ENCODE data around the gene MOB2.

MOB2 gene

GRCh38 chr11:1455763-1456060, 30.9 kb downstream of the MOB2 start:
- DNase-seq: no peak

DNA sequence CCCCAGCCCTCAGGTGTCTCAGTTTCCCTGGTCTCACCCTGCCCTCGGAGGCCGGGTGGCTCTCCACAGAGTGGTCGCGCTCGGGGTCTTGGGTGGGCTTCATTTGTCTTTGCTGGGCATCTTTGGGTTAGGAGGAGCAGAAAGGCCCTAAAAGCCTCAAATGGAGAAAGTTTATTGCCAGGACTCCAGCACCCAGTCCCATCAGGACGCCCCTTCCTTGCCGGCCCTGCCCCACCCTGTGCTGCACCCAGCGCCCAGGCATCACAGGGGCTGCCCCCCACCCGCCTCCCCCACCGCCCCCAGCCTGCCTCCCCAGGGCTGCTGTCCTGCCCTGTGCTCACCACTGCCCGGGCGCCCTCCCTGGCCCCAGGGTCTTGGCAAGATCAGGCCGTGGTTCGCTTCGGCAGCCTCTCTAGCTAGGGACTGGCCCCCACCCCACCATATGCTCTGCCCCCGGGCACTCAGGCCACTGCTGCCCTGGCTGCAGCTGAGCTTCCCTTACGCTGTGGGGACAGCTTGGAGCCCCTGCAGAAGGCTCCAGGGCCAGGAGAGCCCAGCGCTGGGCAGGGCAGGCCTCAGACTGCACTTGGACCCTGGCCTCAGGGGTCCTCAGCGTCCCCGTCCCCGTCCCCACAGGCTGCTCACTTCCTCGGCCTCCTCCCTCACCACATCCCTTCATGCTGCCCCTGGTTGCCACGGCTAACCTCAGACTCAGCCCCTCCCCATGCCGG, 31.4 kb downstream of the MOB2 start:
- DNase-seq: no peak

- DNase-seq: no peak
Observed at GRCh38 chr11:1454576-1454975, 32.0 kb downstream of the MOB2 start.

DNA sequence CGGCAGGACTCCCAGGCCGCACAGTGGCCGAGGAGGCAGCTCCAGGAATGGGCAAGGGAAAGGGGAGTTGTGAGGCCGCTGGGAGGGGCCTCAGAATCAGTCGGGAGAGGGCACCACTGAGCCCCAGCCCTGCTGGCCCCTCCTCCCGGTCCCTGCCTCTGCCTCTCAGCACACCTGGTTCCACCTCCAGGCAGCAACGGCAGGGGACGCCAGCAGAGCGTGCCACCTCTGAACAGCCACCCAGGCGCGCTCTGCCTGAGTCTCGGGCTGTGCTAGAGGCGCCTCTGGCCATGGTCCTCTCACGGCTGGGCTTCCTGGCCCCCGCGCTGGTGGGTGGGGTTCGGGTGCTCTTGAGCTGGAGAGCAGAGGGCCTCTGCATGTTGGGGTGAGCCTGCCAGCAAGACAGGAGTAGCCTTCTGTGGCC, 33.0 kb downstream of the MOB2 start:
- DNase-seq: no peak

- no peak for DNase-seq
Observed at GRCh38 chr11:1452744-1453143, 33.8 kb downstream of the MOB2 start.

GRCh38 chr11:1451781-1452470, 34.7 kb downstream of the MOB2 start:
- DNase-seq: no peak

DNA sequence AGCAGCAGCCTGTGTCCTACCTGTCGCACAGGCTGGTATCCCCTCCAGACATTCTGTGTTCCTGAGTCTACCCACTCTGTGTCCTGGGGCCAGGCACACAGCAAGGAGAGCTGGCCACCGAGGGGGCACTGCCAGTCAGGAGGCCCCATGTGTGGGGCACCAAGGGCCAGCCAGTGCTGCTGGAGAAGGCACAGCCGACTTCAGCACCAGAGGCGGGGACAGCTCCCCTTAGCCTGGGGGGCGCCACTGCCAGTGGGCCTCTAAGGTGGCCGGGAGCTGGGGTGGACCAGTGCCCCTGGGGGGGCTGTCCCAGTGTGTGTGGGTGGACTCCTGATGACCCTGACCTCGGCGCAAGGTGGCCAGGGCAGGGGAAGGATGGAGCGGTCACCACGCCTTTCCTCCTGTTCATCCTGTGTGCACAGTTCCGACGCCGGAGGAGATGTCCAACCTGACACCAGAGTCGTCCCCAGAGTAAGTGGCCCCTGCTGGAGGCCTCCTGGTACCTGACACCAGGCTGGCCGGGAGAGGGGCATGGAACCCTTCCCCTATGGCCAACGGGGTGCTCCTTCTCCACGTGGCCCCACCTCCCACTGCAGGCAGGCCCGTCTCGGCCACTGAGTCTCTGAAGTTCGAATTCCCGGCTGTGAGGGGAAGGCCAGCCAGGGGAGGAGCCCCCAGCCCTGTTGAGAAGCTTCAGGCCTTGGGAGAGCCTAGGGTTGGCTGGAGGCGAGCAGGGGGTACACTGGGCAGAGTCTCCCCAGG, 35.4 kb downstream of the MOB2 start:
- DNase-seq: no peak

GRCh38 chr11:1450344-1450875, 36.2 kb downstream of the MOB2 start:
- DNase-seq: no peak

DNA sequence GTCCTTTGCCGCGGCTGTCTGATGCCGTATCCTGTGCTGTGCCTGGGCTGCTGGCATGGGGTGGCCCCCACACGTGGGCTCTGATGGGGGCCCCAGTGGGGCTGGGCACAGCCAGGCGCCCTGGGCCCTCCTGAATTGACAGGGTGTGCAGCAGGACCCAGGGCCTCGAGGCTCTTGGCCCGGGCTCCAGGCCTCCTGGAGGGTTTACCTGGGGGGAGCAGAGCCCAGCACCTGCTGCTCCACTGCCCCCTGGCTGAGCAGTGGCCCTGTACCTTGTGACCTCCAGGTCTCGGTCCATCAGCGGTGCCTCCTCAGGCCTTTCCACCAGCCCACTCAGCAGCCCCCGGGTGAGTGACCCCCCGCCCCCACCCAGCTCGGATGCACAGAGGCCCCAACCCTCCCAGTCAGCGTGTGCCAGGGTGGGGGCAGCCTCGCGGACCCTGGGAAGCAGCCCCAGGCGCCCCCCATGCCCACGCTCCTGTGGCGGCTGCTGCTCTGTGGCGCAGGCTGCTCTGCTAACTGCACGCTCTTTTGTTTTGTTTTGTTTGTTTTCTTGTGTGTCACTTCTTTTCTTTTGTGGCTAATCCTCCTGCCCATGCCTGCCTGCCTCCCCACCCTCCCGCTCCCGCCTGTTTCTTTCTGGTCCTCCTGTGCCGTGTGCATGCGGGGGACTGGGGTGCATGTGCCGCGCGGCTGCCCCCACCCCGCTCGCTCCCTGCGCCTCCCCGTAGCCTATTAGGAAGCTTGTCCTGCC, 36.9 kb downstream of the MOB2 start:
- no peak for DNase-seq

DNA sequence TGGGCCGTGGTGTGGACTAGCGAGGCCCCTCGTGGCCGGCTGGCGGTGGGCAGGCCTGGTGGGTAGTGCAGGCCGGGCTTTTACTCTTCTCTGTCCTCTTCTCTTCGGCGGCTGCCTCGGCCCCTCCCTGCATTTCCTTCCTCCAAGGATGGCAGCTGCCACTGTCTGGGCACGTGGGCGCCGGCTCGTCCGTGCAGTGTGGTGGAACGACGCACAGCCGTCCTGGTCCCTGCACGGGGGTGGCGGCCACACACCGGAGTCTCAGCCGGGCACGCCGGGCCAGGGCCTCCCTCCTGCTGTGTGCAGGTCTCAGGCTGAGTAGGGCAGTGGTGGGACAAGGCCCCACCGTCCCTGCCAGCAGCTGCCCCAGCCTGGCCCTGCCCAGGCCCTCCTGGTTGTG, 37.7 kb downstream of the MOB2 start:
- DNase-seq: no peak

- DNase-seq: no peak
Observed at GRCh38 chr11:1447845-1448825, 38.4 kb downstream of the MOB2 start.

DNA sequence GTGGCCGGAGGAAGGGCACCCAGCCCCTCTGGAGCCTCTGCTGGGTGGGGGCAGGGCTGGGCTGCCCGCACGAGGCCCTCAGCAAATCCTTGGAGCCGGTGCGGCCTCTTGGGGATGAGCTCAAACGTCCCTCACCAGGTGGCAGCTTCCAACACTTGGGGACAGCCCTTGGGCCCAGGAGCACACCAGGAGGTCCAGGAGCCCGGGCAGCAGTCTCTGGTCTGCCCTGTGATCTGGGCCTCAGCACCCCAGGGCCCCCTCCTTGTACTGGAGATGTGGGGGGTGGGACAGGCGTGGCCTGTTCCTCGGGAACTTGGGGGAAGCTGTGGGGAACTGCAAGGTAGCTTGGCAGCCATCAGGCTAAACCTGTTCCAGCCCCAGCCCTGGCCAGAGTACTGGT, 40.0 kb downstream of the MOB2 start:
- no peak for DNase-seq

DNA sequence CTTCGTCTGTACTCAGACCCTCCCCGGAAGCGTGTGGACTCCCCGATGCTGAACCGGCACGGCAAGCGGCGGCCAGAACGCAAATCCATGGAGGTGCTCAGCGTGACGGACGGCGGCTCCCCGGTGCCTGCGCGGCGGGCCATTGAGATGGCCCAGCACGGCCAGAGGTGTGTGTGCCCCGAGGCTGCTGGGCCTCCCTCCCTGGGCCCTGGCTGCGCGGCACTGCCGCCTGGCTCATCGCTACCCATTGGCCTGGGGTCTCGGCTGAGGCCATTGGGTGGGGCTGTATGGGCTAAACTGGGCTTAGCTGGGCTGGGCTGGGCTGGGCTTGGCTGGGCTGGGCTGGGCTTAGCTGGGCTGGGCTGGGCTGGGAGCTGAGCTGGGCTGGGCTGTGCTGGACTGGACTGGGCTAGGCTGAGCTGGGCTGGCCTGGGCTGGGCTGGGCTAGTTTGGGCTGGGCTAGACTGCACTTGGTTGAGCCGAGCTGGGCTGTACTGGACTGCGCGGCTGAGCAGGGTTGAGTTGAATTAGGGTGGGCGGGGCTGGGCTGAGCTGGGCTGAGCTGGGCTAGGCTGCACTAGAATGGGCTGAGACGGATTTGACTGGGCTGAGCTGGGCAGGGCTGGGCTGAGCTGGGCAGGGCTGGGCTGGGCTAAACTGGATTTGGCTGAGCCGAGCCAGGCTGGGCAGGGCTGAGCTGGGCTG, 40.7 kb downstream of the MOB2 start:
- DNase-seq: no peak

DNA sequence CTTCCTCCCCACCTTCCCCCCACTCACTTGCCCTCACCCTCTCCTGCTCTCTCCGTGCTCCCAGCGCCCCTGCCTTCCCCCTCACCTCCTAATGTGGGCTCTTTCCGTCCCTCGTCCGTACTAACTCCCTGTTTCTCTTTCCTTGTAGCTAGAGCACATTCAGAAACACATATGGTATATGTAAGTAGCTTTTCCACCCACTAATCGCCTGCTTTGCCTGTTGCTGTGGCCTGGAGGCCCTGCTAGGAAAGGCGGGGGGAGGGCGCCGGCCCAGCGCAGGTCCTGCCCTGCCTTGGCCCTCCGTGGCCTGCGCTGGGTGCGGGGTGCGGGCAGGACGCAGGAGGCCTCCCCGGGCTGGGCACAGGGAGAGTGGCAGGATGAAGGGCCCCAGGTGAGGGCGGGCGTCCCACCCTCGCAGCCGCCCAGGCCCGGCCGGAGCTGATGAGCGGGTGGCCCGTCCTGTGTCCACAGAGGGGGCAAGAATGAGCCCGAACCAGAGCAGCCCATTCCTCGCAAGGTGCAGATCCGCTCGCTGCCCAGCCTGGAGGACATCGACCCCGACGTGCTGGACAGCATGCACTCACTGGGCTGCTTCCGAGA, 41.7 kb downstream of the MOB2 start:
- no peak for DNase-seq

DNA sequence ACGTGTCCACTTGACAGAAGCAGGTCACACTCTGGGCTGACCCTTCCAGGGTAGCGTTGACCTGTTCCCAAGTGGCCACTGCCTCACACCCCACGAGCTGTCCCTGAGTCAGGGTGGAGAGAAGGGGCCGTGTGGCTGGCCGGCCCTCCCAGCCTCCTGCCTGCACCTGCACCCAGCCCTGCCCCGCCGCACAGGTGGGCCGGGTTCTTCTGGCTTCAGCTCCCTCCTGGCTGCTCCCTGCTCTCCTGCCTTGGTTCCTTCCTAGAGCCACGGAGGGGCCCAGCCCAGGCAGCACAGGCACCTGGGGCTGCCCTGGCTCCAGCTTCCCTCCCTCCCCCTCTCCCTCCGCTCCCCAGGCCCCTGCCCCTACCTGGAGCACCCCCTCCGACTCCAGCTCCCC, 42.3 kb downstream of the MOB2 start:
- no peak for DNase-seq

- DNase-seq: no peak
Observed at GRCh38 chr11:1443737-1444136, 42.8 kb downstream of the MOB2 start.

GRCh38 chr11:1442807-1443366, 43.7 kb downstream of the MOB2 start:
- DNase-seq: no peak

DNA sequence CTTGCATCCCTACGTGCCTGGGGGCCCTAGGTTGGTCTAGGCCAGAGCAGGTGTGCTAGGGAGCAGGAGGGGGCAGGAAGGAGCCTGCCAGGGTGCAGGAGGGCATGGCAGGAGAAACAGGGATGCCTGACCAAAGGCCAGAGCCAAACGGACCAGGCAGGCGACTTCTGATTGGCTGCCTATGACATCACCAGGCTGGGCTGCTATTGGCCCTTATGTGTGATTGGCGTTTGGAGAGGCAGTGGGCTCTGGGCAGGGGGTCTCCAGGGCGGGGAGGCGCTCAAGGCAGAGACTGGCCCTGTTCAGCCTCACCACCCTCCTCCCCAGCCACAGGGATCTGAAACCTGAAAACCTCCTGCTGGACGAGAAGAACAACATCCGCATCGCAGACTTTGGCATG, 44.4 kb downstream of the MOB2 start:
- DNase-seq: no peak

GRCh38 chr11:1440496-1440895, 46.1 kb downstream of the MOB2 start:
- DNase-seq: no peak

- no peak for DNase-seq
Observed at GRCh38 chr11:1440066-1440465, 46.5 kb downstream of the MOB2 start.
